Right atrium auricular region (tissue), 2 donors: ENCODE results near the gene NCF4. TPM values are rescaled to one million over a fixed set of nuclear protein-coding genes. Genes with fewer than 3 reads are reported as not detected.

Experiments used
- DNase-seq: peaks from one replicate; pipeline ENCODE4 v3.0.0-alpha.2; 2019; ENCODE audit warnings: low spot score
- H3K27ac ChIP-seq, 2 donors: fragments of 200-600 bp; sonication (generic); 1 replicate in 1 of 2; 2 replicates in 1 of 2; pipeline ENCODE4 v1.5.1; 2016 to 2019
- H3K27me3 ChIP-seq, 2 donors: fragments of 200-600 bp; sonication (generic); one replicate each; pipeline versions ENCODE4 v1.5.1 to v1.6.0; 2017 to 2019
- H3K36me3 ChIP-seq: fragments of 200-600 bp; sonication (generic); one replicate; pipeline ENCODE4 v1.5.1; 2016
- H3K4me1 ChIP-seq, 2 donors: fragments of 200-600 bp; sonication (generic); one replicate each; pipeline versions ENCODE4 v1.5.1 to v1.6.0; 2017 to 2019
- H3K4me3 ChIP-seq, 2 donors: fragments of 200-600 bp; sonication (generic); 1 replicate in 1 of 2; 2 replicates in 1 of 2; pipeline ENCODE4 v1.5.1; 2017 to 2019; ENCODE audit warnings: mild to moderate bottlenecking in 1 of 2, moderate library complexity in 1 of 2
- H3K9me3 ChIP-seq, 2 donors: fragments of 200-600 bp; sonication (generic); one replicate each; pipeline ENCODE4 v1.5.1; 2019
- CTCF ChIP-seq, 2 donors: fragments of 200-600 bp; sonication (generic); IDR thresholded peaks; one replicate each; pipeline ENCODE4 v1.5.1; 2019; ENCODE audit warnings: antibody characterized with exemption in 2 of 2
- total RNA-seq, 2 donors: library from RNA; depleted of rRNA; stranded (reverse); fragments of >200 nt; gene quantifications; one replicate each; pipeline ENCODE4 v1.1.0, GENCODE V29; 2016

Gene NCF4
- total RNA-seq, 2 donors from 2014 or later = 3.9 to 7.0 TPM

GRCh38 chr22:36902143-36902926, 41.5 kb downstream of the NCF4 start:
- Histone ChIP-seq H3K4me1 (no peaks in the 10 kb centered on the region), H3K9me3 (peaks cover 0 to 11% of the 10 kb centered on the region in 2 donors), H3K27me3 (no peaks in the 10 kb centered on the region), H3K36me3 (no peaks in the 10 kb centered on the region), H3K4me3 (no peak overlapping the region), H3K27ac (no peak overlapping the region)
- TF ChIP-seq CTCF (IDR thresholded peaks at IDR 0.05) = no peak
- DNase-seq = no peak

GRCh38 chr22:36904260-36904880, 43.6 kb downstream of the NCF4 start:
- H3K27ac ChIP-seq = no peak overlapping the region
- DNase-seq = no peak
- TF ChIP-seq CTCF (IDR thresholded peaks at IDR 0.05) = no peak
- peaks cover 0 to 11% of the 10 kb centered on the region in 2 donors for H3K9me3 ChIP-seq
- H3K27me3 ChIP-seq = no peaks in the 10 kb centered on the region
- no peaks in the 10 kb centered on the region for H3K36me3 ChIP-seq
- H3K4me3 ChIP-seq = no peak overlapping the region
- no peaks in the 10 kb centered on the region for H3K4me1 ChIP-seq

- no peak overlapping the region for H3K4me3 ChIP-seq
- no peaks in the 10 kb centered on the region for H3K27me3 ChIP-seq
- H3K36me3 ChIP-seq = no peaks in the 10 kb centered on the region
- TF ChIP-seq CTCF (IDR thresholded peaks at IDR 0.05) = no peak
- DNase-seq = no peak
- H3K4me1 ChIP-seq = no peaks in the 10 kb centered on the region
- no peaks in the 10 kb centered on the region for H3K9me3 ChIP-seq
- H3K27ac ChIP-seq = no peak overlapping the region
Observed at GRCh38 chr22:36907253-36908195, 46.7 kb downstream of the NCF4 start.

GRCh38 chr22:36910461-36910860, 49.7 kb downstream of the NCF4 start:
- no peaks in the 10 kb centered on the region for H3K36me3 ChIP-seq
- no peak for TF ChIP-seq CTCF (IDR thresholded peaks at IDR 0.05)
- H3K27ac ChIP-seq = no peak overlapping the region
- no peak for DNase-seq
- H3K4me1 ChIP-seq = no peaks in the 10 kb centered on the region
- H3K9me3 ChIP-seq = no peaks in the 10 kb centered on the region
- no peaks in the 10 kb centered on the region for H3K27me3 ChIP-seq
- no peak overlapping the region for H3K4me3 ChIP-seq

GRCh38 chr22:36911887-36912661, 51.3 kb downstream of the NCF4 start:
- Histone ChIP-seq H3K27ac (no peak overlapping the region), H3K9me3 (no peaks in the 10 kb centered on the region), H3K36me3 (no peaks in the 10 kb centered on the region), H3K4me3 (no peak overlapping the region), H3K27me3 (no peaks in the 10 kb centered on the region), H3K4me1 (no peaks in the 10 kb centered on the region)
- DNase-seq = no peak
- no peak for TF ChIP-seq CTCF (IDR thresholded peaks at IDR 0.05)
